Astrocyte (in vitro differentiated cells and primary cell): Measurements from ENCODE around the gene VPS25. TPM values are rescaled to one million over a fixed set of nuclear protein-coding genes. Genes with fewer than 3 reads are reported as not detected.

Experiments
- DNase-seq: peaks from one replicate; pipeline ENCODE4 v3.0.0-alpha.2; 2010; ENCODE audit warnings: low read depth
- FAIRE-seq: peaks from 2 replicates; lab custom pipeline; 2011; peaks lifted over from hg19 to GRCh38; lab: Jason Lieb, UNC
- H2AFZ ChIP-seq: 2 replicates; pipeline ENCODE4 v1.6.0; 2012; ENCODE audit warnings: low read depth, low read length, inconsistent platforms
- H3K27ac ChIP-seq: 2 replicates; pipeline ENCODE4 v1.5.1; 2011; ENCODE audit warnings: low read depth, low read length, inconsistent platforms
- H3K27me3 ChIP-seq: 2 replicates; pipeline ENCODE4 v1.6.0; 2011; ENCODE audit warnings: low read length, inconsistent platforms; ENCODE audit not compliant: insufficient read depth
- H3K36me3 ChIP-seq: 2 replicates; pipeline ENCODE4 v1.5.1; 2011; ENCODE audit warnings: low read length, inconsistent platforms; ENCODE audit not compliant: insufficient read depth
- H3K4me1 ChIP-seq: 2 replicates; pipeline ENCODE4 v1.5.1; 2011; ENCODE audit warnings: low read length, inconsistent platforms; ENCODE audit not compliant: insufficient read depth
- H3K4me2 ChIP-seq: 2 replicates; pipeline ENCODE4 v1.6.0; 2012; ENCODE audit warnings: low read length, inconsistent platforms
- H3K4me3 ChIP-seq: 2 replicates; pipeline ENCODE4 v1.5.1; 2011; ENCODE audit warnings: low read depth, mild to moderate bottlenecking, low read length, inconsistent platforms; ENCODE audit not compliant: insufficient read depth
- H3K79me2 ChIP-seq: 2 replicates; pipeline ENCODE4 v1.6.0; 2012; ENCODE audit warnings: mild to moderate bottlenecking, low read length, inconsistent platforms; ENCODE audit not compliant: insufficient read depth
- H3K9ac ChIP-seq: 2 replicates; pipeline ENCODE4 v1.6.0; 2012; ENCODE audit warnings: mild to moderate bottlenecking, low read length, inconsistent platforms
- H3K9me3 ChIP-seq: 2 replicates; pipeline ENCODE4 v1.5.1; 2012; ENCODE audit warnings: low read depth, mild to moderate bottlenecking, low read length, inconsistent platforms; ENCODE audit not compliant: insufficient read depth
- H4K20me1 ChIP-seq: 2 replicates; pipeline ENCODE4 v1.6.0; 2012; ENCODE audit warnings: low read length, inconsistent platforms; ENCODE audit not compliant: insufficient read depth
- H3K27ac Mint-ChIP-seq: one replicate; pipeline ENCODE4 v1.8.0; 2021; ENCODE audit warnings: mild to moderate bottlenecking, mixed read lengths; ENCODE audit not compliant: unreplicated experiment
- H3K27me3 Mint-ChIP-seq: one replicate; pipeline ENCODE4 v1.8.0; 2021; ENCODE audit warnings: low read depth, mixed read lengths; ENCODE audit not compliant: unreplicated experiment
- H3K36me3 Mint-ChIP-seq: one replicate; pipeline ENCODE4 v1.8.0; 2021; ENCODE audit warnings: low read depth, mixed read lengths; ENCODE audit not compliant: unreplicated experiment
- H3K4me1 Mint-ChIP-seq: one replicate; pipeline ENCODE4 v1.8.0; 2021; ENCODE audit warnings: low read depth, mixed read lengths; ENCODE audit not compliant: unreplicated experiment
- H3K4me3 Mint-ChIP-seq: one replicate; pipeline ENCODE4 v1.8.0; 2021; ENCODE audit warnings: mild to moderate bottlenecking, moderate library complexity, mixed read lengths; ENCODE audit not compliant: unreplicated experiment
- H3K9me3 Mint-ChIP-seq: one replicate; pipeline ENCODE4 v1.8.0; 2021; ENCODE audit warnings: mild to moderate bottlenecking, mixed read lengths; ENCODE audit not compliant: unreplicated experiment
- EZH2 ChIP-seq: IDR thresholded peaks from 2 replicates; pipeline ENCODE4 v1.6.1; 2012; ENCODE audit warnings: mild to moderate bottlenecking, low read length, inconsistent platforms; ENCODE audit not compliant: insufficient read depth
- total RNA-seq: library from RNA; stranded (reverse); gene quantifications from 2 replicates; pipeline ENCODE4 v1.2.1, GENCODE V29; 2021
- TF ChIP-seq, protein P1 (sequence below): IDR thresholded peaks from 2 replicates; pipeline ENCODE4 v1.5.1; 2011; ENCODE audit warnings: low read depth, mild to moderate bottlenecking, inconsistent platforms, low read length, moderate library complexity; ENCODE audit not compliant: insufficient read depth

VPS25 gene
- total RNA-seq, 1 donor from 2014 or later: 49.5 TPM

DNA sequence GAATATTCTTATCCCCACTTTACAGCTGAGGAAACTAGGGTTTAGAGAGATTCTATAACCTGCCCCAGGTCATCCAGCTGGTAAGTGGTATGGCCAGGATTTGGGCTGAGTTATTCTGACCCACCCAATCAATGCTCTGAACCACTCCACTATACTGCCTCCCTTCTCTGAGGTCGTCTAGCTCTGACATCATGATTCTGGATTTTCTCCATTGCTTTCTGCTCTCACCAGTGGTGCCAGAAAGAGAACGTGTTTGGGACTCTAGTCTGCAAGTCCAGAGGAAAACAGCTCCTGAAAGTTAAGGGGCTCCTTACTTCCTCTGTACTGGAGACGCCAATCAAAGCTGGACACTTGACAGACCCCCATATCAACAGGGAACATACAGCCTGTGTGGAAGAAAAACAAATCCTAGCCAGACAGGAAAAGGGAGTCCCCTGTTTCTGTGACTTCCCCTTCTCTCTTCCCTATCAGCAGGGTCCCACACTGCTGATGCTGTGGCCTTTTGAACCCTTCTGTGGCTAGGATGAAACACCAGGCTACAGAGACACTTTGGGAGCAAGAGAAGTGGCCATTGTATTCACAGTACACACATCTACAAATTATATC, 22.4 kb upstream of the VPS25 start:
- no peak overlapping the region for H3K4me3 Mint-ChIP-seq
- H3K27ac Mint-ChIP-seq: no peak overlapping the region
- H2AFZ ChIP-seq: no peak overlapping the region
- peaks cover 12% of the 10 kb centered on the region for H3K27me3 Mint-ChIP-seq
- H3K27ac ChIP-seq: no peak overlapping the region
- H3K4me1 Mint-ChIP-seq: no peaks in the 10 kb centered on the region
- no peaks in the 10 kb centered on the region for H3K36me3 Mint-ChIP-seq
- H3K27me3 ChIP-seq: peaks cover 9% of the 10 kb centered on the region
- no peaks in the 10 kb centered on the region for H3K4me1 ChIP-seq
- H3K9me3 ChIP-seq: no peaks in the 10 kb centered on the region
- H3K36me3 ChIP-seq: no peaks in the 10 kb centered on the region
- no peak for DNase-seq
- no peak for TF ChIP-seq EZH2
- TF ChIP-seq, protein P1, sequence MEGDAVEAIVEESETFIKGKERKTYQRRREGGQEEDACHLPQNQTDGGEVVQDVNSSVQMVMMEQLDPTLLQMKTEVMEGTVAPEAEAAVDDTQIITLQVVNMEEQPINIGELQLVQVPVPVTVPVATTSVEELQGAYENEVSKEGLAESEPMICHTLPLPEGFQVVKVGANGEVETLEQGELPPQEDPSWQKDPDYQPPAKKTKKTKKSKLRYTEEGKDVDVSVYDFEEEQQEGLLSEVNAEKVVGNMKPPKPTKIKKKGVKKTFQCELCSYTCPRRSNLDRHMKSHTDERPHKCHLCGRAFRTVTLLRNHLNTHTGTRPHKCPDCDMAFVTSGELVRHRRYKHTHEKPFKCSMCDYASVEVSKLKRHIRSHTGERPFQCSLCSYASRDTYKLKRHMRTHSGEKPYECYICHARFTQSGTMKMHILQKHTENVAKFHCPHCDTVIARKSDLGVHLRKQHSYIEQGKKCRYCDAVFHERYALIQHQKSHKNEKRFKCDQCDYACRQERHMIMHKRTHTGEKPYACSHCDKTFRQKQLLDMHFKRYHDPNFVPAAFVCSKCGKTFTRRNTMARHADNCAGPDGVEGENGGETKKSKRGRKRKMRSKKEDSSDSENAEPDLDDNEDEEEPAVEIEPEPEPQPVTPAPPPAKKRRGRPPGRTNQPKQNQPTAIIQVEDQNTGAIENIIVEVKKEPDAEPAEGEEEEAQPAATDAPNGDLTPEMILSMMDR: no peak
- no peaks in the 10 kb centered on the region for H3K79me2 ChIP-seq
- H3K4me3 ChIP-seq: no peak overlapping the region
- no peak overlapping the region for H3K4me2 ChIP-seq
- no peak for FAIRE-seq
- H3K9me3 Mint-ChIP-seq: no peaks in the 10 kb centered on the region
- no peak overlapping the region for H3K9ac ChIP-seq
- H4K20me1 ChIP-seq: no peaks in the 10 kb centered on the region

DNA sequence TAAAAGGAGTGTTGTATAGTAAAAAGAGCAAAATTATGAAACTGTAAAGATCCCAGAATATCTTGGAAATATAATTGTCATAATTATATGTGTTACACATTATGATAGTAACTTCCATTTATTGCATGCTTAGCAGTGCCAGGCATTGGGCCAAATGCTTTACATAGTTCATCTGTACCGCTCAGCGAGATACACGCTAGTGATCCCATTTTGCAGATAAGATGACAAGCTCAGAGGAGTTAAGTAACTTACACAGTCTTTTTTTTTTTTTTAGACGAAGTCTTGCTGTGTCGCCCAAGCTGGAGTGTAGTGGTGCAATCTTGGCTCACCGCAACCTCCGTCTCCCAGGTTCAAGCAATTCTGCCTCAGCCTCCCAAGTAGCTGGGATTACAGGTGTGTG, 21.6 kb upstream of the VPS25 start:
- no peaks in the 10 kb centered on the region for H3K9me3 Mint-ChIP-seq
- H4K20me1 ChIP-seq: no peaks in the 10 kb centered on the region
- peaks cover 9% of the 10 kb centered on the region for H3K27me3 ChIP-seq
- H3K27me3 Mint-ChIP-seq: peaks cover 17% of the 10 kb centered on the region
- H3K79me2 ChIP-seq: no peaks in the 10 kb centered on the region
- no peak for FAIRE-seq
- H3K36me3 ChIP-seq: no peaks in the 10 kb centered on the region
- no peak for DNase-seq
- no peak overlapping the region for H3K9ac ChIP-seq
- H3K4me3 Mint-ChIP-seq: no peak overlapping the region
- H3K4me3 ChIP-seq: no peak overlapping the region
- no peak overlapping the region for H3K27ac ChIP-seq
- H2AFZ ChIP-seq: no peak overlapping the region
- no peak overlapping the region for H3K4me2 ChIP-seq
- H3K4me1 Mint-ChIP-seq: no peaks in the 10 kb centered on the region
- H3K9me3 ChIP-seq: no peaks in the 10 kb centered on the region
- no peak overlapping the region for H3K27ac Mint-ChIP-seq
- TF ChIP-seq, protein P1: no peak
- TF ChIP-seq EZH2: no peak
- H3K4me1 ChIP-seq: no peaks in the 10 kb centered on the region
- peaks cover 1% of the 10 kb centered on the region for H3K36me3 Mint-ChIP-seq

DNA sequence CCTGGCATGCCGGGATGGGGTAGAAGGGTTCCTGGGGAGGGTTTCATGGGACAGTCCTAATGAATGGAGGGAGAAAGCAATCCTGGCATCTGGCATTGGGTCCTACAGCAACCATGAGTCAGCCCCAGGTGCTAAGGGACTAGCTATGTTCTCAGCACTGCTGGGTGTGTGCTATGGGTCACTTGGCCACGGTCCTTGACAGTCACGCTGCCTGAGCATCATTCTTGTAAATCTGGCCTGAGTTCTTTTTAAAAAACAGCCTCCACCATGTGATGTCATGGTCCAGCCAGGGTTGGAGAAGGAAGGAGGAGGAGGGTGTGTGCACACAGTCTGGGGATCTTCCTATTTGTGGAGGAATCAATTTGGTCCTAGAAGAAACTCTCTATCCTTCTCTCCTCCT, 18.5 kb upstream of the VPS25 start:
- no peaks in the 10 kb centered on the region for H3K9me3 ChIP-seq
- TF ChIP-seq, protein P1: no peak
- TF ChIP-seq EZH2: no peak
- H3K9ac ChIP-seq: no peak overlapping the region
- Mint-ChIP-seq H3K4me3 (no peak overlapping the region), H3K36me3 (peaks cover 1% of the 10 kb centered on the region), H3K27ac (no peak overlapping the region), H3K9me3 (no peaks in the 10 kb centered on the region), H3K4me1 (no peaks in the 10 kb centered on the region), H3K27me3 (peaks cover 21% of the 10 kb centered on the region)
- H3K36me3 ChIP-seq: no peaks in the 10 kb centered on the region
- no peak overlapping the region for H3K4me3 ChIP-seq
- no peak overlapping the region for H3K4me2 ChIP-seq
- no peaks in the 10 kb centered on the region for H3K4me1 ChIP-seq
- peaks cover 11% of the 10 kb centered on the region for H3K27me3 ChIP-seq
- no peak overlapping the region for H2AFZ ChIP-seq
- no peaks in the 10 kb centered on the region for H4K20me1 ChIP-seq
- FAIRE-seq: no peak
- no peak overlapping the region for H3K27ac ChIP-seq
- H3K79me2 ChIP-seq: no peaks in the 10 kb centered on the region
- DNase-seq: peak; percentile 48
